K562 (cell line): ENCODE results near the gene CNNM2. TPM values are rescaled to one million over a fixed set of nuclear protein-coding genes. Genes with fewer than 3 reads are reported as not detected.
"Not testable (repeated sequence)": the region's sequence is repeated elsewhere in the genome, so short reads cannot be mapped to it uniquely, and the experiment has no call there.

Experiments
- ATAC-seq: fragments of 200-7000 bp; cut with Tn5 transposase; 3 replicates; pipeline ENCODE4 v1.9.1; 2020; ENCODE audit warnings: moderate library complexity
- BruUV-seq: library from RNA; stranded (reverse); fragments of 400-500 nt; replicated peaks from 2 replicates; lab custom pipeline; 2021; lab: Mats Ljungman, UMichigan
- CTCF ChIA-PET: fragments of 300-600 bp; formaldehyde crosslinking; extraction: SDS; loops from one replicate; lab custom pipeline; 2021; ENCODE audit warnings: low intra/inter-chr PET ratio; lab: Yijun Ruan, JAX
- POLR2A ChIA-PET: fragments of 300-600, 350-650 bp; sonication (Branson Sonifier 250); formaldehyde crosslinking; extraction: SDS; loops from one replicate; lab custom pipeline; 2021; ENCODE audit warnings: antibody characterized with exemption, inconsistent platforms; lab: Yijun Ruan, JAX
- DNase-seq, 4 experiments: peaks; one replicate each; pipeline versions ENCODE4 v3.0.0 to v3.0.0-alpha.2; 2011 to 2018; ENCODE audit warnings: low spot score in 3 of 4, mixed read lengths in 3 of 4; ENCODE audit errors: extremely low read depth in 1 of 4
- FAIRE-seq: peaks from 2 replicates; lab custom pipeline; 2011; peaks lifted over from hg19 to GRCh38; lab: Jason Lieb, UNC
- H2AFZ ChIP-seq: 2 replicates; pipeline ENCODE4 v1.6.0; 2011; ENCODE audit warnings: low read depth, low read length, control low read depth, inconsistent platforms
- H3K27ac ChIP-seq: fragments of 200-600 bp; 3 replicates; pipeline ENCODE4 v1.8.0; 2011; ENCODE audit warnings: low read depth, mild to moderate bottlenecking, control low read depth, inconsistent platforms, low read length, moderate library complexity, mixed read lengths; ENCODE audit errors: extremely low read depth
- H3K27me3 ChIP-seq, 2 experiments: fragments of 300-600 bp in 1 of 2; 2 replicates in 1 of 2; 3 replicates in 1 of 2; pipeline versions ENCODE4 v1.6.0 to v1.8.0; 2011; ENCODE audit warnings: inconsistent platforms in 2 of 2, low read length in 2 of 2, mild to moderate bottlenecking in 1 of 2, mixed read lengths in 1 of 2, moderate library complexity in 1 of 2; ENCODE audit not compliant: control insufficient read depth in 2 of 2, insufficient read depth in 2 of 2
- H3K36me3 ChIP-seq: fragments of 300-600 bp; 3 replicates; pipeline ENCODE4 v1.8.0; 2011; ENCODE audit warnings: mild to moderate bottlenecking, low read length, inconsistent platforms; ENCODE audit not compliant: control insufficient read depth, insufficient read depth
- H3K4me1 ChIP-seq, 2 experiments: fragments of 200-600 bp in 1 of 2; replicated peaks in 1 of 2; 2 replicates in 1 of 2; 3 replicates in 1 of 2; pipeline versions ENCODE4 v1.5.1 to v1.8.0; 2011; ENCODE audit warnings: inconsistent platforms in 2 of 2, low read length in 2 of 2, mild to moderate bottlenecking in 1 of 2, mixed read lengths in 1 of 2, moderate library complexity in 1 of 2; ENCODE audit not compliant: control insufficient read depth in 2 of 2, insufficient read depth in 2 of 2
- H3K4me2 ChIP-seq: 2 replicates; pipeline ENCODE4 v1.6.1; 2011; ENCODE audit warnings: low read length, control low read depth, inconsistent platforms, mixed read lengths; ENCODE audit not compliant: insufficient read depth
- H3K4me3 ChIP-seq: fragments of 200-600 bp; sonication (generic), shearing (Covaris generic); 2 replicates; pipeline ENCODE4 v1.5.1; 2016; ENCODE audit warnings: control low read depth, inconsistent platforms
- H3K79me2 ChIP-seq: fragments of 200-600 bp; 3 replicates; pipeline ENCODE4 v1.8.0; 2011; ENCODE audit warnings: low read length, inconsistent platforms; ENCODE audit not compliant: control insufficient read depth, insufficient read depth
- H3K9ac ChIP-seq, 2 experiments: 2 replicates each; pipeline versions ENCODE4 v1.6.0 to v1.6.1; 2011; ENCODE audit warnings: low read depth in 2 of 2, low read length in 2 of 2, control low read depth in 1 of 2, inconsistent platforms in 1 of 2, mild to moderate bottlenecking in 1 of 2, mixed read lengths in 1 of 2; ENCODE audit not compliant: insufficient read depth in 1 of 2
- H3K9me1 ChIP-seq: one replicate; pipeline ENCODE4 v1.6.0; 2011; ENCODE audit warnings: inconsistent platforms, mild to moderate bottlenecking, low read length, moderate library complexity; ENCODE audit not compliant: control insufficient read depth, insufficient read depth
- H3K9me3 ChIP-seq: replicated peaks from 2 replicates; pipeline ENCODE4 v1.5.1; 2011; ENCODE audit warnings: low read depth, low read length, inconsistent platforms; ENCODE audit not compliant: control insufficient read depth, insufficient read depth
- H4K20me1 ChIP-seq: replicated peaks from 2 replicates; pipeline ENCODE4 v1.6.1; 2011; ENCODE audit warnings: low read length, inconsistent platforms, mixed read lengths; ENCODE audit not compliant: control insufficient read depth, insufficient read depth
- KDM4B ChIP-seq, 2 experiments: fragments of 450-650 bp in 1 of 2; sonication (generic) in 1 of 2; IDR thresholded peaks; 2 replicates each; pipeline ENCODE4 v1.6.1; 2016 to 2017; ENCODE audit warnings: borderline replicate concordance in 2 of 2, antibody characterized with exemption in 1 of 2, low read depth in 1 of 2, mild to moderate bottlenecking in 1 of 2
- MYNN ChIP-seq, 2 experiments: sonication (generic); formaldehyde crosslinking in 1 of 2; IDR thresholded peaks; 2 replicates each; pipeline versions ENCODE4 v1.5.0 to v1.6.1; 2016 to 2020; ENCODE audit warnings: antibody characterized with exemption in 1 of 2, missing genetic modification reagents in 1 of 2
- NFIX ChIP-seq: fragments of 250-450 bp; sonication (Bioruptor Pico); IDR thresholded peaks from 2 replicates; pipeline ENCODE4 v1.4.0; 2020; ENCODE audit warnings: low read depth, mild to moderate bottlenecking, moderate library complexity
- ZNF699 ChIP-seq: fragments of 250-450 bp; sonication (Bioruptor Pico); IDR thresholded peaks from 2 replicates; pipeline ENCODE4 v1.8.0; 2021; ENCODE audit warnings: mild to moderate bottlenecking, moderate library complexity; ENCODE audit not compliant: insufficient replicate concordance
- ZNF75A ChIP-seq: fragments of 450-650 bp; formaldehyde crosslinking; IDR thresholded peaks from 2 replicates; pipeline ENCODE4 v1.4.0; 2020; ENCODE audit warnings: mild to moderate bottlenecking
- ZSCAN32 ChIP-seq: fragments of 450-650 bp; formaldehyde crosslinking; IDR thresholded peaks from 2 replicates; pipeline ENCODE4 v1.4.0; 2020; ENCODE audit warnings: mild to moderate bottlenecking, moderate library complexity
- WGBS: fragments of 100-300 bp; shearing (Covaris generic); methylation state at CpG from one replicate; pipeline ENCODE4 v1.1.6; 2016; ENCODE audit warnings: low coverage, mixed read lengths; ENCODE audit not compliant: insufficient coverage; ENCODE audit errors: missing lambda C conversion rate; 5-methylcytosine and 5-hydroxymethylcytosine counted together
- in situ Hi-C: fragments of 300-500 bp; cut with MboI; formaldehyde crosslinking; loops from 4 replicates; pipeline ENCODE4 v1.15.0; 2018; ENCODE audit warnings: inconsistent platforms, mixed read lengths
- intact Hi-C: fragments of 100-400 bp; cut with micrococcal nuclease; formaldehyde crosslinking; loops from 2 replicates; pipeline ENCODE4 v1.14.2; 2022
- polyA plus RNA-seq, 8 experiments: library from polyadenylated mRNA; depleted of rRNA in 4 of 8; stranded (reverse) in 5 of 8; unstranded in 3 of 8; fragments of >200 nt; fragmentation: Nextera tagmentation in 2 of 8; fragmentation: Illumina TruSeq in 1 of 8; extraction: Ambion mirVana in 2 of 8; extraction: Trizol in 1 of 8; gene quantifications; 2 replicates each; pipeline versions ENCODE4 v1.2.1 to v1.2.3, GENCODE V29; 2011 to 2014; ENCODE audit warnings: inconsistent platforms in 1 of 8, missing spikeins in 1 of 8
- total RNA-seq, 7 experiments: library from RNA; depleted of rRNA in 6 of 7; stranded (reverse); fragments of >200 nt in 6 of 7; fragmentation: Illumina TruSeq in 2 of 7; extraction: Trizol in 2 of 7; gene quantifications; 2 replicates each; pipeline versions ENCODE4 v1.2.1 to v1.2.3, GENCODE V29; 2011 to 2021; ENCODE audit warnings: low replicate concordance in 1 of 7
- TF ChIP-seq, protein P1 (sequence below): fragments of 250-450 bp; sonication (Bioruptor Pico); IDR thresholded peaks from 2 replicates; pipeline ENCODE4 v1.4.0; 2020
- TF ChIP-seq, protein P2 (sequence below): sonication (generic); formaldehyde crosslinking; IDR thresholded peaks from 2 replicates; pipeline ENCODE4 v1.8.1; 2023; ENCODE audit warnings: mild to moderate bottlenecking, missing genetic modification reagents

CNNM2 gene
- total and polyA plus RNA-seq, 9 of the 15 experiments (the other 6 are each of a cell fraction or from before 2014, with no cell fraction given), result 0.21 to 5.0 (median 1.3) TPM

DNA sequence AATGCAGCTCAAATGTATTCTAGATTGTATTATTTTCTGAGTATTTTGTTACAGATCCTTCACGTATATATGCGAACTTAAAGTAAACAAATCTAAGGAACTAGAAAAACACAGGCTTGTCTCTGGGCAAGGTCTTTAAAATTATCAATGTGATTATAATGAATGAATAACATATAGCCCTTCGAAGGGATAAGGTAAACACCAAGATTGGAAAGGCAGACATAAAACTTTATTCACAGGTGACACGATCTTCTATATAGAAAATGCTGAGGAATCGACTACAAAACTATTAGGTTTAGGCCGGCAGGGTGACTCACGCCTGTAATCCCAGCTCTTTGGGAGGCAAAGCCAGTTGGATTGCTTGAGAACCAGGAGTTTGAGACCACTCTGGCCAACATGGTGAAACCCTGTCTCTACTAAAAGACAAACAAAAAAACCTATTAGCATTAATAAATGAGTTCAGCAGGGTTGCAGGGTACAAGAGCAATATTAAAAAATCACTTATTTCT lies 80.4 kb downstream of the CNNM2 start (continued):
- TF ChIP-seq, protein P1, sequence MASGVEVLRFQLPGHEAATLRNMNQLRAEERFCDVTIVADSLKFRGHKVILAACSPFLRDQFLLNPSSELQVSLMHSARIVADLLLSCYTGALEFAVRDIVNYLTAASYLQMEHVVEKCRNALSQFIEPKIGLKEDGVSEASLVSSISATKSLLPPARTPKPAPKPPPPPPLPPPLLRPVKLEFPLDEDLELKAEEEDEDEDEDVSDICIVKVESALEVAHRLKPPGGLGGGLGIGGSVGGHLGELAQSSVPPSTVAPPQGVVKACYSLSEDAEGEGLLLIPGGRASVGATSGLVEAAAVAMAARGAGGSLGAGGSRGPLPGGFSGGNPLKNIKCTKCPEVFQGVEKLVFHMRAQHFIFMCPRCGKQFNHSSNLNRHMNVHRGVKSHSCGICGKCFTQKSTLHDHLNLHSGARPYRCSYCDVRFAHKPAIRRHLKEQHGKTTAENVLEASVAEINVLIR (CRISPR knock-in tag), result no peak
- TF ChIP-seq NFIX (no peak), MYNN (IDR thresholded peaks at IDR 0.05) (no peak), MYNN (CRISPR knock-in tag; IDR thresholded peaks at IDR 0.05) (no peak), ZSCAN32 (no peak), KDM4B (IDR thresholded peaks at IDR 0.05; ENCODE audit: borderline replicate concordance in 2 of 2, low read depth in 1 of 2) (no peak), ZNF75A (CRISPR knock-in tag) (no peak), ZNF699 (CRISPR knock-in tag) (no peak)
- TF ChIP-seq, protein P2, sequence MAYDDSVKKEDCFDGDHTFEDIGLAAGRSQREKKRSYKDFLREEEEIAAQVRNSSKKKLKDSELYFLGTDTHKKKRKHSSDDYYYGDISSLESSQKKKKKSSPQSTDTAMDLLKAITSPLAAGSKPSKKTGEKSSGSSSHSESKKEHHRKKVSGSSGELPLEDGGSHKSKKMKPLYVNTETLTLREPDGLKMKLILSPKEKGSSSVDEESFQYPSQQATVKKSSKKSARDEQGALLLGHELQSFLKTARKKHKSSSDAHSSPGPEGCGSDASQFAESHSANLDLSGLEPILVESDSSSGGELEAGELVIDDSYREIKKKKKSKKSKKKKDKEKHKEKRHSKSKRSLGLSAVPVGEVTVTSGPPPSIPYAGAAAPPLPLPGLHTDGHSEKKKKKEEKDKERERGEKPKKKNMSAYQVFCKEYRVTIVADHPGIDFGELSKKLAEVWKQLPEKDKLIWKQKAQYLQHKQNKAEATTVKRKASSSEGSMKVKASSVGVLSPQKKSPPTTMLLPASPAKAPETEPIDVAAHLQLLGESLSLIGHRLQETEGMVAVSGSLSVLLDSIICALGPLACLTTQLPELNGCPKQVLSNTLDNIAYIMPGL, result no peak

DNA sequence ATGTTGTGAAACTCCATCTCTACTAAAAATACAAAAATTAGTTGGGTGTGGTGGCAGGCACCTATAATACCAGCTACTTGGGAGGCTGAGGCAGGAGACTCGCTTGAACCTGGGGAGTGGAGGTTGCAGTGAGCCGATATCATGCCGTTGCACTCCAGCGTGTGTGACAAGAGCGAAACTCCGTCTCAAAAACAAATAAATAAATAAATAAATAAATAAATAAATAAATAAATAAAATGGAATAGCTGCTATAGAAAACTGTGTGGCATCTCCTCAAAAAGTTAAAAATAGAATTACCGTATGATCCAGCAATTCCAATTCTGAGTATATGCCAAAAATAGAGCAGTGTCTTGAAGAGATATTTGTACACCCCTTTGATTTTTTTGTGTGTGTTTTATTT lies 82.0 kb downstream of the CNNM2 start:
- FAIRE-seq, in situ Hi-C loops, H2AFZ ChIP-seq, H3K79me2 ChIP-seq, CTCF ChIA-PET, H3K27me3 ChIP-seq, H3K4me2 ChIP-seq, ATAC-seq, H4K20me1 ChIP-seq, BruUV-seq, H3K36me3 ChIP-seq, POLR2A ChIA-PET, H3K4me3 ChIP-seq, H3K9me1 ChIP-seq, DNase-seq, H3K4me1 ChIP-seq, H3K27ac ChIP-seq, H3K9me3 ChIP-seq, intact Hi-C loops, H3K9ac ChIP-seq: not testable (repeated sequence)
- whole genome bisulfite sequencing, result 90% methylated on average over 5 of the region's 7 CpGs
